HCT116 (cell line): ENCODE results near the gene ZGPAT. TPM values are rescaled to one million over a fixed set of nuclear protein-coding genes. Genes with fewer than 3 reads are reported as not detected.

ENCODE experiments used
- ATAC-seq: fragments of 200-7000 bp; cut with Tn5 transposase; 2 replicates; pipeline ENCODE4 v1.9.1; 2020; ENCODE audit warnings: mild to moderate bottlenecking, moderate library complexity
- BruUV-seq: library from RNA; stranded (reverse); fragments of 400-500 nt; replicated peaks from 2 replicates; lab custom pipeline; 2021; lab: Mats Ljungman, UMichigan
- CTCF ChIA-PET: fragments of 300-600 bp; sonication (Branson Sonifier 250); formaldehyde crosslinking; loops from one replicate; lab custom pipeline; 2021; ENCODE audit warnings: antibody characterized with exemption; lab: Charles Lee
- POLR2A ChIA-PET: fragments of 300-600, 350-600 bp; sonication (Branson Sonifier 250); formaldehyde crosslinking; loops from one replicate; lab custom pipeline; 2021; ENCODE audit warnings: antibody characterized with exemption; lab: Charles Lee
- RAD21 ChIA-PET, 2 experiments: fragments of 300-600 bp; sonication (Branson Sonifier 250); formaldehyde crosslinking; loops; one replicate each; lab custom pipeline; 2023; ENCODE audit warnings: low total read pairs in 2 of 2; ENCODE audit not compliant: uncharacterized antibody in 2 of 2, unreplicated experiment in 2 of 2, low non-redundant PET in 1 of 2; lab: Charles Lee
- DNase-seq: peaks from one replicate; pipeline ENCODE4 v3.0.0-alpha.2; 2010; ENCODE audit warnings: low read depth, low spot score
- H2AFZ ChIP-seq: fragments of 200-600 bp; shearing (Covaris generic), sonication (generic); 2 replicates; pipeline ENCODE4 v1.6.1; 2017; ENCODE audit warnings: low read depth, mixed run types, mixed read lengths, antibody characterized with exemption, low read length; ENCODE audit not compliant: poor library complexity, severe bottlenecking
- H3K27ac ChIP-seq: 2 replicates; pipeline ENCODE4 v1.5.1; 2012; ENCODE audit warnings: low read depth, low read length
- H3K27me3 ChIP-seq: fragments of 200-600 bp; sonication (generic); 2 replicates; pipeline ENCODE4 v1.6.1; 2016; ENCODE audit warnings: mixed run types, low read length, mixed read lengths; ENCODE audit not compliant: insufficient read depth
- H3K36me3 ChIP-seq, 2 experiments: fragments of 200-500 bp in 1 of 2; fragments of 200-600 bp in 1 of 2; sonication (Bioruptor generic) in 1 of 2; sonication (generic) in 1 of 2; 2 replicates each; pipeline versions ENCODE4 v1.5.1 to v1.6.1; 2014 to 2016; ENCODE audit warnings: low read length in 2 of 2, inconsistent platforms in 1 of 2, mixed read lengths in 1 of 2, mixed run types in 1 of 2; ENCODE audit not compliant: insufficient read depth in 2 of 2, control insufficient read depth in 1 of 2
- H3K4me1 ChIP-seq, 2 experiments: fragments of 200-600 bp in 1 of 2; sonication (generic) in 1 of 2; 2 replicates each; pipeline versions ENCODE4 v1.5.1 to v1.6.1; 2012 to 2017; ENCODE audit warnings: low read length in 2 of 2, inconsistent platforms in 1 of 2, mild to moderate bottlenecking in 1 of 2, mixed read lengths in 1 of 2, mixed run types in 1 of 2, moderate library complexity in 1 of 2; ENCODE audit not compliant: insufficient read depth in 2 of 2, control insufficient read depth in 1 of 2
- H3K4me2 ChIP-seq: fragments of 200-600 bp; sonication (generic); 2 replicates; pipeline ENCODE4 v1.6.1; 2017; ENCODE audit warnings: mixed run types, low read length, mixed read lengths
- H3K4me3 ChIP-seq, 2 experiments: fragments of 200-600 bp in 1 of 2; sonication (generic) in 1 of 2; replicated peaks in 1 of 2; 2 replicates each; pipeline ENCODE4 v1.5.1; 2011 to 2016; ENCODE audit warnings: low read length in 2 of 2, control low read depth in 1 of 2, low read depth in 1 of 2, mild to moderate bottlenecking in 1 of 2, mixed read lengths in 1 of 2, mixed run types in 1 of 2
- H3K79me2 ChIP-seq: fragments of 200-600 bp; sonication (generic); 2 replicates; pipeline ENCODE4 v1.6.1; 2017; ENCODE audit warnings: mild to moderate bottlenecking, mixed run types, low read length, moderate library complexity, mixed read lengths; ENCODE audit not compliant: insufficient read depth
- H3K9ac ChIP-seq: fragments of 200-600 bp; sonication (generic); 2 replicates; pipeline ENCODE4 v1.6.1; 2016; ENCODE audit warnings: low read length, mixed read lengths
- H3K9me2 ChIP-seq: fragments of 200-600 bp; sonication (generic), shearing (Covaris generic); 2 replicates; pipeline ENCODE4 v1.6.1; 2017; ENCODE audit warnings: mixed run types, mild to moderate bottlenecking, moderate library complexity; ENCODE audit not compliant: insufficient read depth
- H3K9me3 ChIP-seq, 2 experiments: fragments of 200-500 bp in 1 of 2; fragments of 200-600 bp in 1 of 2; sonication (Bioruptor generic) in 1 of 2; sonication (generic) in 1 of 2; 2 replicates each; pipeline ENCODE4 v1.6.1; 2014 to 2017; ENCODE audit warnings: low read length in 2 of 2, mixed read lengths in 2 of 2, inconsistent platforms in 1 of 2, low read depth in 1 of 2, mild to moderate bottlenecking in 1 of 2, mixed run types in 1 of 2, moderate library complexity in 1 of 2; ENCODE audit not compliant: control insufficient read depth in 1 of 2, insufficient read depth in 1 of 2
- H4K20me1 ChIP-seq: fragments of 200-600 bp; sonication (generic), shearing (Covaris generic); 2 replicates; pipeline ENCODE4 v1.6.1; 2017; ENCODE audit warnings: mixed run types, mild to moderate bottlenecking, moderate library complexity; ENCODE audit not compliant: insufficient read depth
- CBX3 ChIP-seq: IDR thresholded peaks from 2 replicates; pipeline ENCODE4 v1.6.1; 2012; ENCODE audit warnings: low read depth
- CEBPB ChIP-seq: IDR thresholded peaks from 2 replicates; pipeline ENCODE4 v1.6.1; 2012; ENCODE audit warnings: low read depth
- ELF1 ChIP-seq: IDR thresholded peaks from 2 replicates; pipeline ENCODE4 v1.6.1; 2012; ENCODE audit warnings: low read depth, borderline replicate concordance
- EZH2 ChIP-seq: fragments of 200-600 bp; sonication (generic); IDR thresholded peaks from 2 replicates; pipeline ENCODE4 v1.6.1; 2017; ENCODE audit warnings: antibody characterized with exemption, mixed run types
- EZH2phosphoT487 ChIP-seq: fragments of 200-600 bp; IDR thresholded peaks from 2 replicates; pipeline ENCODE4 v1.6.1; 2018; ENCODE audit warnings: antibody characterized with exemption, borderline replicate concordance
- FOSL1 ChIP-seq: IDR thresholded peaks from 2 replicates; pipeline ENCODE4 v1.6.1; 2012; ENCODE audit warnings: low read depth
- JUND ChIP-seq: IDR thresholded peaks from 2 replicates; pipeline ENCODE4 v1.6.1; 2012
- SIN3A ChIP-seq: IDR thresholded peaks from 2 replicates; pipeline ENCODE4 v1.6.1; 2012; ENCODE audit warnings: low read depth
- SP1 ChIP-seq: IDR thresholded peaks from 2 replicates; pipeline ENCODE4 v1.6.1; 2012; ENCODE audit warnings: low read depth
- SRF ChIP-seq: IDR thresholded peaks from 2 replicates; pipeline ENCODE4 v1.6.1; 2012; ENCODE audit warnings: low read depth
- TCF7L2 ChIP-seq: IDR thresholded peaks from 2 replicates; pipeline ENCODE4 v1.7.0; 2011; ENCODE audit warnings: borderline replicate concordance, inconsistent platforms; ENCODE audit not compliant: insufficient read depth, insufficient read length; ENCODE audit errors: extremely low read depth
- intact Hi-C: fragments of 100-400 bp; cut with micrococcal nuclease; formaldehyde crosslinking; loops from 2 replicates; pipeline ENCODE4 v1.10.0; 2022
- total RNA-seq: library from RNA; stranded (reverse); gene quantifications from one replicate; pipeline ENCODE4 v1.2.1, GENCODE V29; 2021; ENCODE audit not compliant: unreplicated experiment
- TF ChIP-seq, protein P1 (sequence below): IDR thresholded peaks from 2 replicates; pipeline ENCODE4 v1.6.1; 2012
- TF ChIP-seq, protein P2 (sequence below): IDR thresholded peaks from 2 replicates; pipeline ENCODE4 v1.6.1; 2012
- TF ChIP-seq, protein P3 (sequence below), 3 experiments: fragments of 200-600 bp in 1 of 3; sonication (generic) in 1 of 3; IDR thresholded peaks in 2 of 3; conservative IDR thresholded peaks in 1 of 3; 2 replicates each; pipeline ENCODE4 v1.5.1; 2012 to 2017; ENCODE audit warnings: low read depth in 2 of 3, low read length in 2 of 3, antibody characterized with exemption in 1 of 3, borderline replicate concordance in 1 of 3, control low read depth in 1 of 3, mild to moderate bottlenecking in 1 of 3, mixed read lengths in 1 of 3, mixed run types in 1 of 3, moderate library complexity in 1 of 3; ENCODE audit not compliant: insufficient read depth in 1 of 3

ZGPAT gene
- total RNA-seq, 1 experiment from 2014 or later: 30.6 TPM

DNA sequence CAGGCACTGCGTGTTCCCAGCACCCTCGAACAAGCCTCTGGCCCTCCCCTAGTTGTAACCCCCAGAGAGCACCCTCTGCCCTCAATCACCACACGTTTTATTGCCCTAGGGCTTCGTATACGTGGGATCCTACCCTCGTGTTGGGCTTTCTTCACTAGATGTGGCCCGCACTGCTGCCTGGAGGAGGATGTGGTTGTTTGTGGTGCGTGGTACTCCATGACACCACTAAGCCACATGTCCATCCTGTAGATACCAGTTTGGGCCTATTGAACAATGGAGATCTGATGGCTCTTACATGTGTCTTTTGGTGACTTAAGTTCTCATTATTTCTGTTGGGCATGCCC is 48.8 kb downstream of the ZGPAT start:
- ATAC-seq (no peak), DNase-seq (no peak)
- H3K27ac ChIP-seq: no peak overlapping the region
- RAD21 ChIA-PET: no interaction called here
- no peaks in the 10 kb centered on the region for H4K20me1 ChIP-seq
- H3K9me3 ChIP-seq: no peaks in the 10 kb centered on the region
- BruUV-seq: no TSS peak
- no peaks in the 10 kb centered on the region for H3K79me2 ChIP-seq
- POLR2A ChIA-PET: no interaction called here
- no peak overlapping the region for H3K9ac ChIP-seq
- no peaks in the 10 kb centered on the region for H3K4me1 ChIP-seq
- TF ChIP-seq ELF1 (no peak), SRF (no peak), SP1 (no peak), SIN3A (no peak), JUND (no peak), EZH2 (no peak), CBX3 (no peak), CEBPB (no peak), TCF7L2 (no peak), EZH2phosphoT487 (no peak), FOSL1 (no peak)
- TF ChIP-seq, protein P1, sequence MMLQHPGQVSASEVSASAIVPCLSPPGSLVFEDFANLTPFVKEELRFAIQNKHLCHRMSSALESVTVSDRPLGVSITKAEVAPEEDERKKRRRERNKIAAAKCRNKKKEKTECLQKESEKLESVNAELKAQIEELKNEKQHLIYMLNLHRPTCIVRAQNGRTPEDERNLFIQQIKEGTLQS: no peak
- TF ChIP-seq, protein P2, sequence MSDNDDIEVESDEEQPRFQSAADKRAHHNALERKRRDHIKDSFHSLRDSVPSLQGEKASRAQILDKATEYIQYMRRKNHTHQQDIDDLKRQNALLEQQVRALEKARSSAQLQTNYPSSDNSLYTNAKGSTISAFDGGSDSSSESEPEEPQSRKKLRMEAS: no peak
- TF ChIP-seq, protein P3, sequence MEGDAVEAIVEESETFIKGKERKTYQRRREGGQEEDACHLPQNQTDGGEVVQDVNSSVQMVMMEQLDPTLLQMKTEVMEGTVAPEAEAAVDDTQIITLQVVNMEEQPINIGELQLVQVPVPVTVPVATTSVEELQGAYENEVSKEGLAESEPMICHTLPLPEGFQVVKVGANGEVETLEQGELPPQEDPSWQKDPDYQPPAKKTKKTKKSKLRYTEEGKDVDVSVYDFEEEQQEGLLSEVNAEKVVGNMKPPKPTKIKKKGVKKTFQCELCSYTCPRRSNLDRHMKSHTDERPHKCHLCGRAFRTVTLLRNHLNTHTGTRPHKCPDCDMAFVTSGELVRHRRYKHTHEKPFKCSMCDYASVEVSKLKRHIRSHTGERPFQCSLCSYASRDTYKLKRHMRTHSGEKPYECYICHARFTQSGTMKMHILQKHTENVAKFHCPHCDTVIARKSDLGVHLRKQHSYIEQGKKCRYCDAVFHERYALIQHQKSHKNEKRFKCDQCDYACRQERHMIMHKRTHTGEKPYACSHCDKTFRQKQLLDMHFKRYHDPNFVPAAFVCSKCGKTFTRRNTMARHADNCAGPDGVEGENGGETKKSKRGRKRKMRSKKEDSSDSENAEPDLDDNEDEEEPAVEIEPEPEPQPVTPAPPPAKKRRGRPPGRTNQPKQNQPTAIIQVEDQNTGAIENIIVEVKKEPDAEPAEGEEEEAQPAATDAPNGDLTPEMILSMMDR (IDR thresholded peaks at IDR 0.05 in 2 of 3, conservative IDR thresholded peaks at IDR 0.05 in 1 of 3; ENCODE audit: borderline replicate concordance in 1 of 3, insufficient read depth in 1 of 3, low read depth in 2 of 3, low read length in 2 of 3): no peak
- no peak overlapping the region for H3K4me3 ChIP-seq
- H3K4me2 ChIP-seq: no peak overlapping the region
- CTCF ChIA-PET: no interaction called here
- H3K9me2 ChIP-seq: no peaks in the 10 kb centered on the region
- no peaks in the 10 kb centered on the region for H3K36me3 ChIP-seq
- intact Hi-C loops: no loop called here
- no peak overlapping the region for H2AFZ ChIP-seq
- H3K27me3 ChIP-seq: no peaks in the 10 kb centered on the region
